HG03521 (cell line): ENCODE measurements around the gene HOXC9.

Source experiments
- ATAC-seq: cut with Tn5 transposase; IDR thresholded peaks from one replicate; pipeline ENCODE4 v1.9.1; 2021; ENCODE audit warnings: mild to moderate bottlenecking, moderate library complexity; ENCODE audit not compliant: unreplicated experiment

HOXC9 gene

GRCh38 chr12:53998900-53999236 lies 1.1 kb upstream of the HOXC9 start:
- no peak for ATAC-seq

- no peak for ATAC-seq
Measured at GRCh38 chr12:53999559-54000115, 324 bp upstream of the HOXC9 start.

- no peak for ATAC-seq
Measured at GRCh38 chr12:54001283-54002187, 1.6 kb downstream of the HOXC9 start.

- ATAC-seq = no peak
Measured at GRCh38 chr12:54002278-54002914, 2.4 kb downstream of the HOXC9 start.

GRCh38 chr12:54002915-54003389 lies 3.0 kb downstream of the HOXC9 start:
- no peak for ATAC-seq

- no peak for ATAC-seq
Measured at GRCh38 chr12:54003625-54004024, 3.7 kb downstream of the HOXC9 start.

GRCh38 chr12:54004063-54004840 lies 4.3 kb downstream of the HOXC9 start:
- no peak for ATAC-seq

GRCh38 chr12:54004841-54005530 lies 5.0 kb downstream of the HOXC9 start:
- ATAC-seq = no peak

GRCh38 chr12:54005531-54005852 lies 5.5 kb downstream of the HOXC9 start:
- ATAC-seq = no peak

- ATAC-seq = no peak
Measured at GRCh38 chr12:54005853-54006558, 6.0 kb downstream of the HOXC9 start.

- ATAC-seq = no peak
Measured at GRCh38 chr12:54006559-54007220, 6.7 kb downstream of the HOXC9 start.

- no peak for ATAC-seq
Measured at GRCh38 chr12:54007538-54008259, 7.7 kb downstream of the HOXC9 start.

GRCh38 chr12:54008260-54008552 lies 8.2 kb downstream of the HOXC9 start:
- no peak for ATAC-seq

- no peak for ATAC-seq
Measured at GRCh38 chr12:54009171-54010052, 9.5 kb downstream of the HOXC9 start.

- no peak for ATAC-seq
Measured at GRCh38 chr12:54010053-54010971, 10.4 kb downstream of the HOXC9 start.

- ATAC-seq = no peak
Measured at GRCh38 chr12:54010972-54011664, 11.2 kb downstream of the HOXC9 start.
